ENCODE results near the gene SUFU. TPM values are rescaled to one million over a fixed set of nuclear protein-coding genes. Genes with fewer than 3 reads are reported as not detected.

Gene SUFU
- total and polyA plus RNA-seq, 2 donors (not counting 1 experiment from before 2014, with no cell fraction given), result 4.8 to 13.3 TPM

GRCh38 chr10:102497545-102497944, 6.2 kb upstream of the SUFU start:
- WGBS (ENCODE audit: insufficient coverage), result 100% methylated on average over 1 of the region's 1 CpG
- ATAC-seq (ENCODE audit: low read depth) (no peak), DNase-seq (no peak)
- H3K4me2 ChIP-seq (replicated peaks; ENCODE audit: low read depth, low read length, poor library complexity, severe bottlenecking), result no peak overlapping the region
- H3K36me3 ChIP-seq (replicated peaks in 1 of 2; ENCODE audit: control extremely low read depth in 1 of 2, control insufficient read depth in 1 of 2, extremely low read depth in 1 of 2, insufficient read depth in 2 of 2, low read length in 1 of 2), result peaks cover 0 to 6% of the 10 kb centered on the region in 2 experiments
- H3K27ac Mint-ChIP-seq, result no peak overlapping the region
- CTCF ChIA-PET, result interaction anchor here (1.0 to 1.6 kb wide), 2 partner anchors 11 to 86 kb away, joined by 4 to 9 read pairs; no protein-coding TSS in a partner anchor
- POLR2A ChIA-PET, result no interaction called here
- H2AFZ ChIP-seq (ENCODE audit: insufficient read depth, low read depth, low read length, poor library complexity, severe bottlenecking), result no peak overlapping the region
- H4K20me1 ChIP-seq (ENCODE audit: control insufficient read depth, insufficient read depth, low read length, poor library complexity, severe bottlenecking), result peaks cover 69% of the 10 kb centered on the region
- peaks cover 91% of the 10 kb centered on the region for H3K79me2 ChIP-seq (ENCODE audit: control insufficient read depth, insufficient read depth, low read length)
- H3K4me1 Mint-ChIP-seq, result peaks cover 14% of the 10 kb centered on the region
- no peaks in the 10 kb centered on the region for H3K27me3 ChIP-seq (replicated peaks in 1 of 4; ENCODE audit: control extremely low read depth in 1 of 4, control insufficient read depth in 3 of 4, insufficient read depth in 4 of 4, low read length in 3 of 4)
- peaks cover 7 to 8% of the 10 kb centered on the region in 2 donors for H3K4me1 ChIP-seq (ENCODE audit: control insufficient read depth in 2 of 2, insufficient read depth in 2 of 2, low read length in 2 of 2)
- H3K27me3 Mint-ChIP-seq, result no peaks in the 10 kb centered on the region
- H3K9ac ChIP-seq (ENCODE audit: low read length), result no peak overlapping the region
- H3K9me3 Mint-ChIP-seq (ENCODE audit: insufficient read depth), result no peaks in the 10 kb centered on the region
- H3K4me3 Mint-ChIP-seq, result no peak overlapping the region
- intact Hi-C loops (cut with micrococcal nuclease), result no loop called here
- no peak for TF ChIP-seq EZH2 (IDR thresholded peaks at IDR 0.05; ENCODE audit: borderline replicate concordance, insufficient read depth, low read depth, low read length, poor library complexity, severe bottlenecking)
- TF ChIP-seq CTCF (IDR thresholded peaks at IDR 0.05), result no peak
- H3K9me3 ChIP-seq (ENCODE audit: control extremely low read depth in 1 of 3, control insufficient read depth in 2 of 3, insufficient read depth in 1 of 3, low read length in 2 of 3), result no peaks in the 10 kb centered on the region
- no peak overlapping the region for H3K27ac ChIP-seq (ENCODE audit: low read length in 2 of 2)
- no peak overlapping the region for H3K4me3 ChIP-seq (ENCODE audit: control extremely low read depth in 1 of 5, extremely low read depth in 1 of 5, insufficient read depth in 1 of 5, low read depth in 2 of 5, low read length in 4 of 5)

GRCh38 chr10:102499356-102499755, 4.4 kb upstream of the SUFU start:
- ATAC-seq (ENCODE audit: low read depth), result no peak
- ChIA-PET POLR2A (no interaction called here), CTCF (interaction anchor here (0.5 to 1.6 kb wide), 3 partner anchors 20 to 270 kb away, joined by 3 to 6 read pairs (median 3); no protein-coding TSS in a partner anchor)

More at GRCh38 chr10:102499356-102499755, 4.4 kb upstream of the SUFU start:
- Mint-ChIP-seq H3K27ac (no peak overlapping the region), H3K9me3 (ENCODE audit: insufficient read depth) (no peaks in the 10 kb centered on the region), H3K4me3 (no peak overlapping the region), H3K27me3 (no peaks in the 10 kb centered on the region), H3K4me1 (peaks cover 9% of the 10 kb centered on the region)
- Histone ChIP-seq H3K27me3 (replicated peaks in 1 of 4; ENCODE audit: control extremely low read depth in 1 of 4, control insufficient read depth in 3 of 4, insufficient read depth in 4 of 4, low read length in 3 of 4) (no peaks in the 10 kb centered on the region), H3K36me3 (replicated peaks in 1 of 2; ENCODE audit: control extremely low read depth in 1 of 2, control insufficient read depth in 1 of 2, extremely low read depth in 1 of 2, insufficient read depth in 2 of 2, low read length in 1 of 2) (peaks cover 0 to 6% of the 10 kb centered on the region in 2 experiments), H3K4me3 (ENCODE audit: control extremely low read depth in 1 of 5, extremely low read depth in 1 of 5, insufficient read depth in 1 of 5, low read depth in 2 of 5, low read length in 4 of 5) (no peak overlapping the region), H3K9me3 (ENCODE audit: control extremely low read depth in 1 of 3, control insufficient read depth in 2 of 3, insufficient read depth in 1 of 3, low read length in 2 of 3) (no peaks in the 10 kb centered on the region), H3K4me1 (ENCODE audit: control insufficient read depth in 2 of 2, insufficient read depth in 2 of 2, low read length in 2 of 2) (peaks cover 14 to 17% of the 10 kb centered on the region in 2 donors), H3K4me2 (replicated peaks; ENCODE audit: low read depth, low read length, poor library complexity, severe bottlenecking) (no peak overlapping the region), H2AFZ (ENCODE audit: insufficient read depth, low read depth, low read length, poor library complexity, severe bottlenecking) (no peak overlapping the region), H3K9ac (ENCODE audit: low read length) (no peak overlapping the region), H3K27ac (ENCODE audit: low read length in 2 of 2) (no peak overlapping the region), H3K79me2 (ENCODE audit: control insufficient read depth, insufficient read depth, low read length) (peaks cover 78% of the 10 kb centered on the region), H4K20me1 (ENCODE audit: control insufficient read depth, insufficient read depth, low read length, poor library complexity, severe bottlenecking) (peaks cover 52% of the 10 kb centered on the region)
- no CpG with 5 or more reads among the region's 3 CpGs for WGBS (ENCODE audit: insufficient coverage)
- TF ChIP-seq EZH2 (IDR thresholded peaks at IDR 0.05; ENCODE audit: borderline replicate concordance, insufficient read depth, low read depth, low read length, poor library complexity, severe bottlenecking), result no peak
- TF ChIP-seq CTCF (IDR thresholded peaks at IDR 0.05), result no peak
- intact Hi-C loops (cut with micrococcal nuclease), result no loop called here
- DNase-seq, result no peak

Measured in B cell (primary cell).